ENCODE measurements around the gene PAXX. TPM values are rescaled to one million over a fixed set of nuclear protein-coding genes. Genes with fewer than 3 reads are reported as not detected.

PAXX gene
- total RNA-seq, 4 donors from 2014 or later: 49.3 to 85.2 (median 66.0) TPM

DNA sequence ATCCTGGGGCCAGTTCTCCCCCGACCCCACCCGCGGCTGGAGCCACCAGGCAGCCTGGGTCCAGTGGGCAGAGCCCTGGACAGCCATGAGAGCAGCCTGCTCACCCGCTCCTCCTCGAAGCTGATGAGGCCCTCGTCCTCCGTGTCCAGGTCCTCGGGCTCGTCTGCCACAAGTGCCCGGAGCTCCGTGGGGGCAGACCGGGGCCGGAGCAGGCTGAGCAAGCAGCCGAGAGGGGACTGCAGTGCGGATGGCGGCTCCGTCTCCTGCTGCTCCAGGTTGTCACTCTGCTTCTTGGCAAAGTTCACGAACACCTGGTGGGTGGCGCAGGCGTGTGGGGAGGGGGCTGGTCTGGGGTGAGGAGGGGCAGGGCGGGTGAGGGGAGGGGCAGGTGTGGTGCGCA lies 16.1 kb downstream of the PAXX start:
- H3K4me1 ChIP-seq: no peaks in the 10 kb centered on the region
- DNase-seq: no peak
- no peaks in the 10 kb centered on the region for H3K36me3 ChIP-seq
- in situ Hi-C loops (cut with MboI; ENCODE audit: low pct_ligation_motif_present in 1 of 4, low pct_unique_long_range_greater_than_20kb in 1 of 4, low sequenced_read_pairs in 3 of 4): no loop called here
- H3K4me3 ChIP-seq: no peak overlapping the region
- intact Hi-C loops (cut with DNase I; ENCODE audit: low total_unique reads): no loop called here
- no peak overlapping the region for H3K27ac ChIP-seq
- no peaks in the 10 kb centered on the region for H3K27me3 ChIP-seq
- no peaks in the 10 kb centered on the region for H3K9me3 ChIP-seq
- 94% methylated on average over 17 of the region's 22 CpGs; no CpG with 5 or more reads in 1 of the 2 donors for WGBS, 2 donors (ENCODE audit: low coverage in 1 of 2)
- TF ChIP-seq, protein P1, sequence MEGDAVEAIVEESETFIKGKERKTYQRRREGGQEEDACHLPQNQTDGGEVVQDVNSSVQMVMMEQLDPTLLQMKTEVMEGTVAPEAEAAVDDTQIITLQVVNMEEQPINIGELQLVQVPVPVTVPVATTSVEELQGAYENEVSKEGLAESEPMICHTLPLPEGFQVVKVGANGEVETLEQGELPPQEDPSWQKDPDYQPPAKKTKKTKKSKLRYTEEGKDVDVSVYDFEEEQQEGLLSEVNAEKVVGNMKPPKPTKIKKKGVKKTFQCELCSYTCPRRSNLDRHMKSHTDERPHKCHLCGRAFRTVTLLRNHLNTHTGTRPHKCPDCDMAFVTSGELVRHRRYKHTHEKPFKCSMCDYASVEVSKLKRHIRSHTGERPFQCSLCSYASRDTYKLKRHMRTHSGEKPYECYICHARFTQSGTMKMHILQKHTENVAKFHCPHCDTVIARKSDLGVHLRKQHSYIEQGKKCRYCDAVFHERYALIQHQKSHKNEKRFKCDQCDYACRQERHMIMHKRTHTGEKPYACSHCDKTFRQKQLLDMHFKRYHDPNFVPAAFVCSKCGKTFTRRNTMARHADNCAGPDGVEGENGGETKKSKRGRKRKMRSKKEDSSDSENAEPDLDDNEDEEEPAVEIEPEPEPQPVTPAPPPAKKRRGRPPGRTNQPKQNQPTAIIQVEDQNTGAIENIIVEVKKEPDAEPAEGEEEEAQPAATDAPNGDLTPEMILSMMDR (IDR thresholded peaks at IDR 0.05): no peak
- TF ChIP-seq EP300 (IDR thresholded peaks at IDR 0.05; ENCODE audit: low read depth) (no peak), POLR2A (IDR thresholded peaks at IDR 0.05) (no peak), POLR2AphosphoS5 (IDR thresholded peaks at IDR 0.05) (no peak)

DNA sequence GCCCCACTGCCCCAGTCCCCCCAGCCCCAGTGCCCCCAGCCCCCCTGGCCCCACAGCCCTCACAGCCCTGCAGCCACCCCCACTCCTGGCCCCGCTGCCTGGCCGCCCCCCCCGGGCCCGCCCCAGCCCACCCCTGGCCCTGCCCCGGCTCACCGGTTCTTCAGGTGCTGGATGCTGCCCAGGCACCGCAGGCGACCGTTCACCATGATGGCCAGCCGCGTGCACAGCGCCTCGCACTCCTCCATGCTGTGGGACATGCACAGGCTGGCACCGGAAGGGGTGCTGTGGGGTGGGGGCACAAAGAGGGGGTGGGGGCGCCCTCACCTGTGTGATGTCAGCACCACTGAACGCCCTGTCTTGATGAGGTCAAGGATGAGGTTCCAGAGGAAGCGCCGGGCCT lies 17.0 kb downstream of the PAXX start:
- in situ Hi-C loops (cut with MboI; ENCODE audit: low pct_ligation_motif_present in 1 of 4, low pct_unique_long_range_greater_than_20kb in 1 of 4, low sequenced_read_pairs in 3 of 4): no loop called here
- Histone ChIP-seq H3K4me3 (no peak overlapping the region), H3K4me1 (no peaks in the 10 kb centered on the region), H3K36me3 (no peaks in the 10 kb centered on the region), H3K9me3 (no peaks in the 10 kb centered on the region), H3K27ac (no peak overlapping the region), H3K27me3 (no peaks in the 10 kb centered on the region)
- intact Hi-C loops (cut with DNase I; ENCODE audit: low total_unique reads): no loop called here
- TF ChIP-seq, protein P1 (IDR thresholded peaks at IDR 0.05): no peak
- TF ChIP-seq POLR2A (IDR thresholded peaks at IDR 0.05): no peak
- TF ChIP-seq POLR2AphosphoS5 (IDR thresholded peaks at IDR 0.05): no peak
- no peak for TF ChIP-seq EP300 (IDR thresholded peaks at IDR 0.05; ENCODE audit: low read depth)
- 96% methylated on average over 14 of the region's 18 CpGs; no CpG with 5 or more reads in 1 of the 2 donors for WGBS, 2 donors (ENCODE audit: low coverage in 1 of 2)
- DNase-seq: no peak

DNA sequence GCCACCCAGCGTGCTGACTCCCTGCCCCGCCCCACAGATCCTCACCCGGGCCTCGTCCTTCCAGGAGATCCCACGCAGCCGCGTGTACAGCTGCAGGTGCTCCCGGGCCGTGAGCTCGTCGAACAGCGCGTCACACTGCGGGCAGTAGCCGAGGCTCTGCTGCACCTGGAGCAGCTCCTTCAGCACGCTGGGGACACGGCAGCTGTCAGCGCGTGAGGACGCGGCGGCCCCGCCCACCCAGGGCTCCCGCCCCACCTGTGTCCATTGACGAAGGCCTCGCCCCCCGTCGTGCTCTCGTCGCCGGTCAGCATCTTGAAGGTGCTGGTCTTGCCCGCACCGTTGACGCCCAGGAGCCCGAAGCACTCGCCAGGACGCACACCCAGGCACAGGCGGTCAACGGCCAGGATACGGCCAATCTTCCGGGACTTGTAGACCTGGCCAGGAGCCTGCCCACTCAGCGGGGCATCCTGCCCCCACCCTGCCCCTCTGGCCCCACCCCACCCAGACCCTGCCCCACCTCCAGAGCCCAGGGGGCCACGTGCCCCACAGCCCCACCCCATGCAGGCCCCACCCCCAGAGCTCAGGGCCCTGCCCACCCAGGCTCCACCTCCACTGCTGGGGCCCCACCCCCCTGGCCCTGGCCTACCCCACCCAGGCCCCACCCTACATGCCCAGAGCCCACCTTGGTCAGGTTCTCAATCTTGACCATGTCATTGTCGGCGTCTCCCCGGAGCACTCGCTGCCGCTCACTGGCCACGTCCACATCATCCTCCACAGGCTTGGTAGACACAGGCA lies 17.9 kb downstream of the PAXX start:
- DNase-seq: no peak
- Histone ChIP-seq H3K27ac (no peak overlapping the region), H3K4me1 (no peaks in the 10 kb centered on the region), H3K4me3 (no peak overlapping the region), H3K36me3 (no peaks in the 10 kb centered on the region), H3K9me3 (no peaks in the 10 kb centered on the region), H3K27me3 (no peaks in the 10 kb centered on the region)
- in situ Hi-C loops (cut with MboI; ENCODE audit: low pct_ligation_motif_present in 1 of 4, low pct_unique_long_range_greater_than_20kb in 1 of 4, low sequenced_read_pairs in 3 of 4) (no loop called here), intact Hi-C loops (cut with DNase I; ENCODE audit: low total_unique reads) (no loop called here)
- TF ChIP-seq POLR2A (IDR thresholded peaks at IDR 0.05): no peak
- TF ChIP-seq EP300 (IDR thresholded peaks at IDR 0.05; ENCODE audit: low read depth): no peak
- TF ChIP-seq POLR2AphosphoS5 (IDR thresholded peaks at IDR 0.05): no peak
- TF ChIP-seq, protein P1 (IDR thresholded peaks at IDR 0.05): no peak
- WGBS, 2 donors (ENCODE audit: low coverage in 1 of 2): 97 to 100% methylated on average over 2 to 24 of the region's 49 CpGs

DNA sequence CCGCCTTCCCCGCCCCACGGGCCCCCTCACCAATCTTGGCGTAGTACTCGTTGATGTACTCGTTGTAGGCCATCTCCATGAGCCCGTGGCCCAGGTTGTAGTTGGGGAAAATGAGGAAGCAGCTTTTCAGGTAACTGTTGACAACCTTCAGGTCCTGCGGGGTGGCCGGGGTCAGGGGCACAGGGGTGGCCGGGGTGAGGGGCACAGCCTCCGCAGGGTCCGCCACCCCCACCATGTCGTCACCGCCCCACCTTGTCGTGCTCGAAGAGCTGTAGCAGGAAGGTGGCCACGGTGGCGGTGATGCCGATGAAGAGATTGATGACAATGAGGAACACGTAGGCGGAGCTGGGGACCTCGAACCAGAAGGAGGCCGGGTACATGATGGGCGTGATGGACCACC lies 18.9 kb downstream of the PAXX start:
- no peak for DNase-seq
- TF ChIP-seq EP300 (IDR thresholded peaks at IDR 0.05; ENCODE audit: low read depth) (no peak), POLR2AphosphoS5 (IDR thresholded peaks at IDR 0.05) (no peak), POLR2A (IDR thresholded peaks at IDR 0.05) (no peak)
- TF ChIP-seq, protein P1 (IDR thresholded peaks at IDR 0.05): no peak
- no peaks in the 10 kb centered on the region for H3K27me3 ChIP-seq
- intact Hi-C loops (cut with DNase I; ENCODE audit: low total_unique reads): no loop called here
- no peak overlapping the region for H3K27ac ChIP-seq
- 96% methylated on average over 24 of the region's 24 CpGs; no CpG with 5 or more reads in 1 of the 2 donors for WGBS, 2 donors (ENCODE audit: low coverage in 1 of 2)
- no peaks in the 10 kb centered on the region for H3K4me1 ChIP-seq
- H3K36me3 ChIP-seq: no peaks in the 10 kb centered on the region
- no peak overlapping the region for H3K4me3 ChIP-seq
- no peaks in the 10 kb centered on the region for H3K9me3 ChIP-seq
- in situ Hi-C loops (cut with MboI; ENCODE audit: low pct_ligation_motif_present in 1 of 4, low pct_unique_long_range_greater_than_20kb in 1 of 4, low sequenced_read_pairs in 3 of 4): no loop called here

Data from transverse colon (tissue), 4 donors.